Endothelial cell of hepatic sinusoid (primary cell): ENCODE data around the gene COQ8A.

Source experiments
- in situ Hi-C: cut with HindIII; loops from 2 replicates; pipeline ENCODE4 v1.10.0; 2017; ENCODE audit warnings: low sequenced_read_pairs

COQ8A gene

DNA sequence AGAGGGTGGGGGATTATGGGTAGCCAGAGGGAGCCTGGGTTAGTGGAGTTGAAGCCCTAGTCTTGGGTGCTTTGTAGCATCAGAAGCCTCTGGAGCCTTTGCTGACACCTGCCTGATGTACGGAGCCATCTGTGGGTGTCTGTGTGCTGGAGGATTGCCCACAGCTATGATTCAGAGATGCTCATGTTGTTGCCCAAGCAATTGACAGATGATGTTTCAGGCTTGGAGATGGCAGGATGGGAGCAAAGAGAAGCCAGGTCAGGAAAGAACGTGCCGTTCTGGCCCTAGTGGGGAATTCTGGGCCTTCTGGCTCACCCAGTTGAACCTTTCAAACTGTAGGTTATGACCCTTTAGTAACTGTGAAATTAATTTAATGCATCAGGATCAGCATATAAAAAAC lies 27.6 kb downstream of the COQ8A start:
- in situ Hi-C loops, result no loop called here

DNA sequence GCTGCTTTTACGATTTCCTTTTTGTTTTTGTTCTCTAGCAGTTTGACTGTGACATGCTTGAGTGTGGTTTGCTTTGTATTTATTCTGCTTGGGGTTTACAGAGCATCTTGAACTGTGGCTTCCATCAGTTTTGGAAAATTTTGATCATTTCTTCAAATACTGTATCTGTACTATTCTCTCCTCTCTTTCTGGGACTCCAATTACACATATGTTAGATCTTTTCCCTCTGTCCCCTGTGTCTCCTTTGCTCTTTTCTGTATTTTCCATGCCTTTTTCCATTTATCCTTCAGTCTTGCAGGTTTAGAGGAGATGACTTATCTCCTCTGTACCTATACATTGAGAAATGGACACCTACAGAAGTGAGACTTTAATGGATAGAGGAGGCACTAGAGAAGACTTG lies 31.7 kb downstream of the COQ8A start:
- in situ Hi-C loops, result no loop called here

DNA sequence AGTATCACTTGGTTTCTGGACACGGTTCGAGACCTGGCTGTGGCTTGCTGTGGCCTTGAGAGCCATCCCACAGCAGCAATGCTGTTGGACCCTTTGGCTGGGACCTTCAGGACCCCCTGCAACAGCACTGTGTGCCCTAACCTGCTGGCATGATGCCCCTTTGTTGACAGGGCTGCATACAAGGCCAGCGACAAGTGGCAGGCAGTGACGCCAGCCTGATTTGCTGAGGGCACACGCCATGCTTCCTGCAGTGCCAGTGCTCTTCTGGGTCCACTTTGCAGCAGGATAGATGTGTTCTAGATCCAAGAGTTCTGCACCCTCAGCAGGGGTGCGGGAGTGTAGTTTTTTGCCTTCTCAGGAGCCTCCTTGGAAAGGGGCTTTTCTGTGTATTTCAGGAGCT lies 32.8 kb downstream of the COQ8A start:
- in situ Hi-C loops, result no loop called here

DNA sequence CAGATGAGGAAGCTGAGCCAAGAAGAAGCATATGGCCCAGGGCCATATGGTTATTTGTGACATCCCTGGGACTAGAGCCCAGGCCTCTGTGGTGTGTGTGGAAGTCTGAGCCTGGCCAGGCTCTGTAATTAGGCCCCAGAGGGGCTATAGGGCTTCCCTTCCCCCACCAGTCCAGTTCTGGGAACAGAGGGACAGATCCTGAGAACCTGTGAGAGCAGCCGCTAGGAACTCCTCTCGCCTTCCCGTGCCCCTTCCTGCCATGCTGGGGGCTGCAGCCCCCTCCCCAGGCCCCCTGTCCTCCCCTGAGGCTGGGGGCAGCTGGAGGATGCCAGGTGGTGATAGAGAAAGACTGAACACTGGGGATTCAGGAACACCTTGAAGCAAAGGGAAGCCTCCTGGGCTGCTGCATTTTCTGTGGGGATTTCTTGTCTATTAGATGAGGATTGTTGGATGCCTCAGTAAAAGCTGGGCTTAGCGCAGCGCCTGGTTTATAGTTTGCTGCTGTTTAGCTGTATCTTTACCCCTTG lies 33.3 kb downstream of the COQ8A start:
- in situ Hi-C loops, result no loop called here

DNA sequence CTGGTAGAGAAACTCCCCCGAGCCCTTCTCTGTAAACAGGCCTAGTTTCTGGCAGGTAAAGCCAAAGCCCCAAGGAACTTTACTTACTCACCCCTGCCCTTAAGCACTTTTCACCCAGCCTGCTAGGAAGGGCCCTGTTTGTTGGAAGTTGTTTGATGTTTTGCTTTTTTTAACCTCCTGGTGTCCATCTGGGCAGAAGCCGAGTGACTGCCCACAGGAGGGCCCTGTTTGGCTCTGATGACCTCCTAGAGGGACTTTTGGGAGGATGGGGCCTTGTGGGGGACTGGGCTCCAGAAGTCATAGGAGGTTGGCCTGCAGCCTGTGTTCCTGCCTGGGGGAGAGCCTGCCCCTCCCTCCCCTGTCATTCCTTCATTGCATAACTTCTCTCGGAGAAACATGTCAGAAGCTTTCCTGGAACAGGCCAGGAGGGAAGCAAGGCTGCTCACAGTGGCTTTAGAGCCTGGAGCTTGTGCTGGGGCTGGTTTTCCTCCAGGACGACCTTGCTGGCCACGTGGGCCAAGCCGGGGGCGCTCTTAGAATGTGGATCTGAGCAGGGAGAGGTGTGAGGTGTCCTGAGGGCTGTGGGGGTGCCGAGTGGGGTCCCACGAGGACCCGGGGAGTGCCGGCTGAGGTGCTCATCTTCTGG lies 33.9 kb downstream of the COQ8A start:
- in situ Hi-C loops, result no loop called here

DNA sequence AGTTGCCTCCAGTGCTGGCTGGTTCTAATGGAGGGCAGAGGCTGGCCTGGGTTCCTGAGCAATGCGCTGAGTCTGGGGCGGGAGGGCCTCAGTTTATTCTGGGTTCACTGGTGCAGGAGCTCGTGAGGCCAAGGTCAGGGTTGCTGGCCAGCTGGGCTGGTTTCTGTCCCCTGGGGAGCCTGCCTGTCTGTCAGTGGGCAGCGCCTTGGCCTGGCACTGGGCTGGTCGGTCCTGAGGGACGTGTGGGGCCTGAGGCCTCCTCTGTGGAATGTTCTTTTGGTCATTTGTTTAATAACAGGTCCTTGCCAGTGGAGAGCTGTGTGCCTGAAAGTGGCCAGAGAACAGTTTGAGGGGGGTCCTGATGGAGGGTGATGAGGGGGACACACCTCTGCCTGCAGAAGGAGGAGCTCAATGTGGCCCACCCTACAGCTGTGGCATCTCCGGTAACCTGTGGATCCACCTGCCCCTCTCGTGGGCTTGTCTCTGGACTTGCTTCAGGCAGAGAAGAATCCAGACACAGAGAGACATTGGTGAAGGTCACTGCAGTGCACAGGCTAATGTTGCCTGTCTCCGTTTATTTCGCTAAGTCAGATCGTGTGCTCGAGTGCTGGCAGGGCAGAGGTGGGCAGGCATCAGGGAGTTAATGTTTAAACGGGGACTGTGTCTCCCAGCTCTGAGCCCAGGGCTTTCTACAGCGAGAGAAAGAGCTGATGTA lies 34.6 kb downstream of the COQ8A start:
- in situ Hi-C loops, result no loop called here

DNA sequence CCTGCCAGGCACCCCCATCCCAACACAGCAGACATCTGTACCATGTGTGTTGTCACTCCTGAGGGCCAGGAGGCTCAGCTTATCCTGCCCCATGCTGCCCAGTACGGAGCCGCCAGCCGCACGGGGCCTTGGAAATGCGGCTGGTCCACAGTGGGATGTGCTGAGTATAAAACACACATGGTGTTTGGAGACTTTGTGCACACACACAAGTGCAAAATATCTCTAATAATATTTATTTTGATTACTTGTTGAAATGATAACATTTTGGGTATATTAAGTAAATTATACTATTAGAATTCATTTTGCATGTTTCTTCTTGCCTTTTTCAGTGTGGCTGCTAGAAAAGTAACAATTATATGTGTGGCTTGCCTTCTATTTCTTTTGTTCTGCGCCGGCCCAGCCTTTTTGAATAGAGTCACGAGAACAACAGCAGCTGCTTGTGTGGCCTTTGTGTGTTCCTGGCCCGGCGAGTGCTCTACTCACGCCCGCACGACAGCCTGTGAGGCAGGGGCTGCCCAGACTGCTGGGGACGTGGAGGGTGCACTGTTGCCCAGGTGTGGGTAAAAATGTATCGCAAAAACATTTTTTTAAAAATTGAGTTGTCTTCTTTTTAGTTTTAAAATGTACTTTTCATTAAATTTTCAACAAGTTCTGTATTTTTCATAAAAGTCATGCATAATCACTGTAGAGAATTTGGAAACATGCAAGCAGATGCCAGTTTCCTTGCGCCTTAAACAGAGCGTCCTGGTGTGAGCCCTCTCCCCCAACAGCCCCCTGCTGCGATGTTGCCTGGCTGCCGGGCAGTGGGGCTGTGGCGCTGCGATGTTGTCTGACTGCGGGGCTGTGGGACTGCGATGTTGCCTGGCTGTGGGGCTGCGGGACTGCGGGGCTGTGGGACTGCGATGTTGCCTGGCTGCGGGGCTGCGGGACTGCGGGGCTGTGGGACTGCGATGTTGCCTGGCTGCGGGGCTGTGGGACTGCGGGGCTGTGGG lies 35.5 kb downstream of the COQ8A start:
- in situ Hi-C loops, result no loop called here

DNA sequence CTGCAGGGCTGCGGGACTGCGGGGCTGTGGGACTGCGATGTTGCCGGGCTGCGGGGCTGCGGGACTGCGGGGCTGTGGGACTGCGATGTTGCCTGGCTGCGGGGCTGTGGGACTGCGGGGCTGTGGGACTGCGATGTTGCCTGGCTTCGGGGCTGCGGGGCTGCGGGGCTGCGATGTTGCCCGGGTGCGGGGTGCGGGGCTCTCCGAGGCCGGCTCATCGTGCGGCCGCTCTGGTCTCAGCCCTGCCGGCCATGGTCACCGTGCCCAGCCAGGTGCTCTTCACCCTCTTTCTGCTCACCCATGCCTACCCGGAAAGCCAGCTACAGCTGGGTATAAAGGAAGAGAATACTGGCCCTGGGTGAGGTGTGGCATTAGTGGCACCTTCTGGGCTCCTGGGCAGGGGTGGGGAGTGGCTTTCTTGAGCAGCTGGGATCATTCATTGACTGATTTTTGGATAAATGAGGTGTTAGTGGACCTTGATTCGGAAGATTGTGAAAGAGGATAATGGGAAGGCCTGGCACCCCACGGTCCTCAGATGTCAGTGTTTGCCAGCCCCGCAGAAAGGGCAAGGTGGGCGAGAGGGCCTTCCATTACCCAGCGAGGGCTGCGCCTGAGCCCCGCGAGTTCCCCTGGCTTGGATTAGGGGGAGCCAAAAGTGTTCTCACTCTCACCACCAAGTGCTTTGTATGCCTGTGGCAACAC lies 36.3 kb downstream of the COQ8A start:
- in situ Hi-C loops, result no loop called here

DNA sequence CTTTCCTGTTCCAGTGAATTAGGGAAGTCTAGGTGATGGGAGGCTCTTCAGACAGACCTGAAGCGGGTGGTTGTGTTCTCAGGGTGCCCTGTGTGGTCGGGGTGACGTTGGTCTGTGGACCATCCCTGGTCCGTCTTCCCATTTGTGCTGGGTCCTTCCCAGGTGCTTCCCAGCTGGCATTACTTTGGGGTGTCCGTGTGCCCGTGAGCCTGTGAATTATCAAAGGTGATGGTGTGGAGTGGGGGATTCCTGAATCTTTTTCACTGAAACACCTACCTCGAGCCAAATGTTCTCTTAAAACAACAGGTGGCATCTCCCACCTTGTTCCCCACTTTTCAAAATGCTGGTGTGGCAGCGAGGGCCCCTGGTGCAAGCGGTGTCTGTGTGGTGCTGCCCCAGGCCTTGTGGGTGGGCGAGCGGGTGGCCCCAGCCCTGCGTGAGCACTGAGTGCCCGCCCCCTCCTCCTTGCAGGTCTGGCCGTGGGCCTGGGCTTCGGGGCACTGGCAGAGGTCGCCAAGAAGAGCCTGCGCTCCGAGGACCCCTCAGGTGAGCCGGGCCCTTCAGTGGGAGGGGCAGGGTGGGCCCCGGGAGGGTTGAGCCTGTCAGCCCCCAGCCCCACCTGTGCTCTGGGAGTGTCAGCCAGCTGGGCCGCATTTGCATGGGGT lies 37.0 kb downstream of the COQ8A start:
- in situ Hi-C loops, result no loop called here

DNA sequence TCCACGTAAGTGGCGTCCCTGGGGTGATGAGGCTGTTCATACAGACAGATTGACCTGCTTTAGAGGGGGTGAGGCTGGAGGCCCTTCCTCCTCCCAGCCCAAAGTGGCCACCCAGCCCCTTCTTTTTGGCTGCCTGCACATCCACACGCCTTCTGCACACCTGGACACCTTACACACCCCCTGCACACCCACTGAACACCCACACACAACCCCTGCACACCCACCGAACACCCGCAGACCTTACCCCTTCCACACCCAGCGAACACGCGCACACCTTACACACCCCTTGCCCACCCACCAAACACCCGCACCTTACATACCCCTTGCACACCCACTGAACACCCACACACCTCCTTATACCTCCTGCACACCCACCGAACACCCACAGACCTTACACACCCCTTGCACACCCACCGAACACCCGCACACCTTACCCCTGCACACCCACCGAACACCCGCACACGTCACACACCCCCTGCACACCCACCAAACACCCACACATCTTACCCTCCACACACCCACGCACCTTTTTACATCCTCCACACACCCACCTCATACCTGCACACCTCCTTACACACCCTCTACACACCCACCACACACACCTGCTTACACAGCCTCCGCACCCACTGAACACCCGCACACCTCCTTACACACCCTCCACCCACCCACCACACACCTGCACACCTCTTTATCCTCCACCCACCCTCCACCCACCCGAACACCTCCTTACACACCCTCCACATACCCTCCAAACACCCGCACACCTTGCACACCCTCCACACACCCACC lies 37.7 kb downstream of the COQ8A start:
- in situ Hi-C loops, result no loop called here

DNA sequence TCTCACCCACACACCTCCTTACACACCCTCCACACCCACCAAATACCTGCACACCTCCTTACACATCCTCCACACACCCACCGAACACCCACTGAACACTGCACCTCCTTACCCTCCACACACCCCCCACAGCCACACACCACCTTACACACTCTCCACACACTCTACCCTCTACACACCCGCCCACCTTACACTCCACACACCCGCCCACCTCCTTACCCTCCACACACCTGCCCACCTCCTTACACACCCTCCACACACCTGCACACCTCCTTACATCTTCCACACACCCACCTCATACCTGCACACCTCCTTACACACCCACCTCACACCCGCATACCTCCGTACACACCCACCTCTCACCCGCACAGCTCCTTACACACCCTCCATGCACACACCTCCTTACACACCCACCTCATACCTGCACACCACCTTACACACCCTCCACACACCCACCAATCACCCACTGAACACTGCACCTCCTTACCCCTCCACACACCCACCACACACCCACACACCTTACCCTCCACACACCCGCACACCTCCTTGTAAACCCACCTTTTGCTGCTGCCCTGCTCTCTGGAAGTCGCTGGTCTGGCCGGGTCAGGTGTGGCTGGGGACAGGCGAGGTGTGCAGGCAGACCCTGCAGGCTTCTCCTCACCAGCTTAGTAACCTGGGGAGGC lies 38.5 kb downstream of the COQ8A start:
- in situ Hi-C loops, result no loop called here

DNA sequence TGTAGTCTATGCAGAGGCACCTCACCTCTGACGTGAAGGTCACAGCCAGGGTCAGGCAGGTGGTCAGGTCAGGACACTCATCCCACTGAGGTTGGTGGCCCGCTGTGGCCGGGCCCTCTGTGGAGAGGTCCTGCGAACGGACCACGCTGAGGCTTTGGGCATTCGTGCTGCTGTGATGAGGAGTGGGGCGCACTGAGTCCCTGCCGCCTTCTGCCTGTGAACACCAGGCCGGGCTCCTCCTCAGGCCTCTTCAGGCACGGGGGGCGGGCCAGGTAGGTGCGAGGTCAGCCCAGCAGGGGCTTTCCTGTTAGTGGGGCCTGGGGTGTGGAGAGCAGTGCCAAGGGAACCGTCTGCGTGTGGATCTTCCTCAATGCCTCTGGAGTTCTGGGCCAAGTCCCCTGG lies 39.0 kb downstream of the COQ8A start:
- in situ Hi-C loops, result no loop called here

DNA sequence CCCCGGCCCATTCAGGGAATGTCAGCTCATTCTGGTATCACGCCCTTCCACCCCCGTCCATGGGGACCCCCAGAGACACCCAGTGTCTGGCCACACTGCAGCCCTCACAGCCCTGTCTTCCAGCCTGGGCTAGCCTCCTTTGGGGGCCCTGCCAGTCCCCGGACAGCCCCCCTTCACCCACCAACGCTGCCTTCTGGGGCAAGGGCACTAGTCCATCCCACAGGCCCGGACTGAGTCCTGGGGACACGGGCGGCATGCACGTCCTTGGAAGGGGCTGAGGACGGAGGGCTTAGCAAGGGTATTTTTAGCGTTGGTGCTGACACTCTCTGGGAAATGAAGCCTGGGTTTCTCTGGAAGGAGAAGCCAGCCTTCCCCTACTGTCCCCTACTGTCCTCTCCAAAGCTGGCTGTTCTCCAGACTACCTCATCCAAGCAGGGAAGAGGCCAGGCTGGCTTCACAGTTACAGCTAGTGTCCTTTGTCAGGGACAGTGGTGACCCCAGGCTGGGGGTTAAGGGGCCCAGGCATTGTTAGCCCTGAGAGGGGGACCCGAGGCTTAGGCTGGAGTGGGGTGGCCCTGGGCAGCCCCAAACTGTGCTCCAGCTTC lies 39.5 kb downstream of the COQ8A start:
- in situ Hi-C loops, result no loop called here

DNA sequence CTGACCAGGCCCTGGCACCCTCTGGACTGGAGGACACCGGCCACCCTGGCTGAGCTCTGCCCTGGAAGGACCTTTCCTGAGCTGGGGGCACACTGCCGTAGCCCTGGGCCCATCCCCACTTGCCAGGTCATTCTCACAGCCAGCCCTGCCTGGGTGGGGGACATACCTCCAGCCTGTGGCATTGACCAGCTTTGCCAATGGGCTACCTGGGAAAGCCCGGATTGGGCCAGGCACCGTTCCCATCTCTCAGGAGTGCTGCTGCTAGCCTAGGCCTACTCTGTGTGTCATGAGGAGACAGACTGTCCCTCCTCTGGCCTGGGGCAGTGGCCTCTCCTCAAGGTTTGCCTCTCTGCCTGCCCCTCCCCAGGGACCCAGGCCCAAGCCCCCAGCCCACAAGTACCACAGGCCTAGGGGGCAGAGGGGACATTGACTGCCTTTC lies 40.0 kb downstream of the COQ8A start:
- in situ Hi-C loops, result no loop called here

DNA sequence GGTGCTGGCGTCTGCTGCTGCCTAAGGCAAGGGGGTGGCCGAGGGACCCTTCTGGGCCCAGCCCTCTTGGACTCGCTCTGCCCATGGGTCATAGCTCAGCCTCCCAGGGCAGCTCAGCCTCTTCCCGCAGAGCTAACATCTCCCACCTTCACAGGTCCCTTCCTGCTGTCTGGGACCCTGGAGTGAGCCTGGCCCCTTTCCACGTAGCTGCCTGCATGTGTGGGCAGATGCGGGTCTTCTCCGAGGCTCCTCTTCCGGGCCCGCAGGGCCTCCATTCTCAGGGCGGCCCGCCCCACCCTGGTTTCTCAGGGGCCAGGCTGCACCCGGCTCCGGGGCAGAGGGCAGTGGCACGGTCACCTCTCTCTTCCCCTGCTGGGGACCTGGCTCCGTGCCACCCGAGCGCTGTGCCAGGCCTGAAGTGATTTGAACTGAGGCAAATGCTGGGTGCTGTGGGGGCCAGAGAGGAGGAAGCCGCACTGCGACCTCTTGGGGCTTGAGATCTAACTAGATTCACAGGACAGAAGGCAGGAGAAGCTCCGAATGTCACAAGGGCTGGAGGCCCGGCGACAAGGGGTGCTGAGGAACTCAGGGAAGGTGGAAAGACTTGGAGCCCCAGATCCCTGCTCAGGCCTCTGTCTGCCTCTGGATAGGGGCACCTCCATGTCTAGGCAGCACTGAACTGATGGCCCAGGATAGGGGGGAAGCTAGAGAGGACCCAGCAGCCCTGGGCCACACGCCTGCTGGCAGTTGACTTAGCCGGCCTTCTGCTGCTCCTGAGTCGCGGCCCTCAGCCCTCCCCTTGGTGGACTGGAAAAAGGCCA lies 40.7 kb downstream of the COQ8A start:
- in situ Hi-C loops, result no loop called here

DNA sequence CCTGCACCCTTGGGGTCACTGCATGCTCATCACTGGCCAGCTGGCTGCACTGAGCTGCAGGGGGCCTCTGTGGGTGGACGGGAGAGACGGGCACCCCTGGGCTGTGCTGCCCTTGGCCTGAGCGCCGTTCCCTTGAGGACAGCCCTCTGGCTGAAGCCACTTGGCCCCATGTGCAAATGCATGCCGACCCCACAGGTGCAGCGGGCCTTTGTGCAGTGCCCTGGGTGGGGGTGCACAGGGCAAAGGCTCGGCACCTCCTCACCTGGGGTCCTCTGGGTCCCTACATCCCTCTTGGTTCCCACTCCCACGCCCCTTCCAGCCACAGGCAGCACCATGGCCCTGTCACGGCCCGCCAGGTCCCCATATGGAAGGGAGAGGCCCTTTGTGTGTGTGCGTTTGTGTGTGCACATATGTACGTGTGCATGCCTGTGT lies 41.3 kb downstream of the COQ8A start:
- in situ Hi-C loops, result no loop called here

DNA sequence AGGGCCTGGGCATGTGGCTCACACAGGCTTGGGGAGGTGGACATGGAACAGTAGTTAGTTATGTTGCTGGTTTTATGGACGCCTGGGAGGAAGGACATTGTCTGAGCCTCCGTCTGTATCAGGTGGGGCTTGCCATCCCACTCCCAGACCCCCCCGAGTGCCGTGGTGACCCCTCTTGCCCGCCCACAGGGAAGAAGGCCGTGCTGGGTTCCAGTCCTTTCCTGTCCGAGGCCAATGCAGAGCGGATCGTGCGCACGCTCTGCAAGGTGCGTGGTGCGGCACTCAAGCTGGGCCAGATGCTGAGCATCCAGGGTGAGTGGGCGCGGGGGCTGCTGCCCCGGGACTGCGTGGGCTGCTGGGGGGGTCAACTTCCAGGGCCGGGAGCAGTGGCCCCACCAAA lies 41.7 kb downstream of the COQ8A start:
- in situ Hi-C loops, result no loop called here
